AG04450 (cell line): Measurements from ENCODE around the gene SLC15A2. TPM values are rescaled to one million over a fixed set of nuclear protein-coding genes. Genes with fewer than 3 reads are reported as not detected.

ENCODE experiments used
- CTCF ChIA-PET: fragments of 300-600, 350-600 bp; formaldehyde crosslinking; extraction: SDS; loops from one replicate; lab custom pipeline; 2022; ENCODE audit warnings: antibody characterized with exemption, inconsistent platforms; lab: Charles Lee
- POLR2A ChIA-PET: fragments of 350-600 bp; formaldehyde crosslinking; extraction: SDS; loops from one replicate; lab custom pipeline; 2021; ENCODE audit warnings: antibody characterized with exemption, inconsistent platforms; lab: Yijun Ruan, JAX
- DNase-seq: peaks from one replicate; pipeline ENCODE4 v3.0.0-alpha.2; 2011; ENCODE audit warnings: low read depth, low spot score
- H3K27ac ChIP-seq: one replicate; pipeline ENCODE4 v1.5.1; 2012; ENCODE audit warnings: low read depth, low read length, control low read depth
- H3K27me3 ChIP-seq: one replicate; pipeline ENCODE4 v1.6.0; 2012; ENCODE audit warnings: low read length; ENCODE audit not compliant: control insufficient read depth, insufficient read depth
- H3K4me3 ChIP-seq: 2 replicates; pipeline ENCODE4 v1.5.1; 2011; ENCODE audit warnings: mild to moderate bottlenecking, low read depth, low read length, control low read depth
- H3K9me3 ChIP-seq: 2 replicates; pipeline ENCODE4 v1.5.1; 2012; ENCODE audit warnings: low read length; ENCODE audit not compliant: control insufficient read depth, insufficient read depth
- CTCF ChIP-seq: IDR thresholded peaks from 2 replicates; pipeline ENCODE4 v1.5.1; 2011; ENCODE audit warnings: low read depth, low read length, control low read depth, inconsistent platforms
- polyA plus RNA-seq: library from polyadenylated mRNA; depleted of rRNA; stranded (reverse); fragments of >200 nt; gene quantifications from 2 replicates; pipeline ENCODE4 v1.2.3, GENCODE V29; 2011

Gene SLC15A2
- polyA plus RNA-seq, 1 experiment = 0.63 TPM

- ChIA-PET POLR2A (no interaction called here), CTCF (no interaction called here)
- no peak for DNase-seq
- Histone ChIP-seq H3K27me3 (no peaks in the 10 kb centered on the region), H3K4me3 (no peak overlapping the region), H3K27ac (no peak overlapping the region), H3K9me3 (no peaks in the 10 kb centered on the region)
- no peak for TF ChIP-seq CTCF
These were observed 85.0 kb downstream of the SLC15A2 start for GRCh38 chr3:121979246-121979645.

- DNase-seq = no peak
- no peak overlapping the region for H3K4me3 ChIP-seq
- H3K27ac ChIP-seq = no peak overlapping the region
- ChIA-PET CTCF (no interaction called here), POLR2A (no interaction called here)
- no peaks in the 10 kb centered on the region for H3K27me3 ChIP-seq
- no peaks in the 10 kb centered on the region for H3K9me3 ChIP-seq
- TF ChIP-seq CTCF = no peak
These were observed 85.7 kb downstream of the SLC15A2 start for GRCh38 chr3:121979734-121980449.

- Histone ChIP-seq H3K4me3 (no peak overlapping the region), H3K9me3 (no peaks in the 10 kb centered on the region), H3K27me3 (no peaks in the 10 kb centered on the region), H3K27ac (no peak overlapping the region)
- TF ChIP-seq CTCF = no peak
- ChIA-PET CTCF (no interaction called here), POLR2A (no interaction called here)
- DNase-seq = no peak
These were observed 86.2 kb downstream of the SLC15A2 start for GRCh38 chr3:121980450-121980796.

GRCh38 chr3:121981473-121981872, 87.3 kb downstream of the SLC15A2 start:
- POLR2A ChIA-PET = no interaction called here
- Histone ChIP-seq H3K9me3 (no peaks in the 10 kb centered on the region), H3K4me3 (no peak overlapping the region), H3K27ac (no peak overlapping the region), H3K27me3 (no peaks in the 10 kb centered on the region)
- CTCF ChIA-PET = no interaction called here
- TF ChIP-seq CTCF = no peak
- DNase-seq = no peak

- Histone ChIP-seq H3K27me3 (peaks cover 4% of the 10 kb centered on the region), H3K9me3 (no peaks in the 10 kb centered on the region), H3K27ac (no peak overlapping the region), H3K4me3 (no peak overlapping the region)
- TF ChIP-seq CTCF = no peak
- CTCF ChIA-PET = no interaction called here
- no peak for DNase-seq
- POLR2A ChIA-PET = no interaction called here
These were observed 91.6 kb downstream of the SLC15A2 start for GRCh38 chr3:121985846-121986245.
